GM19463 (cell line): ENCODE measurements around the gene WDR11.

Source experiments
- ATAC-seq: cut with Tn5 transposase; IDR thresholded peaks from one replicate; pipeline ENCODE4 v1.9.1; 2021; ENCODE audit warnings: mild to moderate bottlenecking, moderate library complexity; ENCODE audit not compliant: unreplicated experiment

WDR11 gene

GRCh38 chr10:120945182-120945581 is 94.0 kb downstream of the WDR11 start:
- no peak for ATAC-seq

- no peak for ATAC-seq
Observed at GRCh38 chr10:120945801-120946302, 94.7 kb downstream of the WDR11 start.

GRCh38 chr10:120946497-120946896 is 95.3 kb downstream of the WDR11 start:
- no peak for ATAC-seq

- no peak for ATAC-seq
Observed at GRCh38 chr10:120948889-120949608, 97.9 kb downstream of the WDR11 start.

GRCh38 chr10:120949609-120950031 is 98.5 kb downstream of the WDR11 start:
- ATAC-seq, result no peak

- ATAC-seq, result no peak
Observed at GRCh38 chr10:120950051-120950561, 98.9 kb downstream of the WDR11 start.

- no peak for ATAC-seq
Observed at GRCh38 chr10:120951288-120951687, 100.1 kb downstream of the WDR11 start.

GRCh38 chr10:120953897-120954296 is 102.7 kb downstream of the WDR11 start:
- ATAC-seq, result no peak
